ENCODE data around the gene CLEC2D.
"Not testable (repeated sequence)": the region's sequence is repeated elsewhere in the genome, so short reads cannot be mapped to it uniquely, and the experiment has no call there.

Gene CLEC2D, protein sequence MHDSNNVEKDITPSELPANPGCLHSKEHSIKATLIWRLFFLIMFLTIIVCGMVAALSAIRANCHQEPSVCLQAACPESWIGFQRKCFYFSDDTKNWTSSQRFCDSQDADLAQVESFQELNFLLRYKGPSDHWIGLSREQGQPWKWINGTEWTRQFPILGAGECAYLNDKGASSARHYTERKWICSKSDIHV

DNA sequence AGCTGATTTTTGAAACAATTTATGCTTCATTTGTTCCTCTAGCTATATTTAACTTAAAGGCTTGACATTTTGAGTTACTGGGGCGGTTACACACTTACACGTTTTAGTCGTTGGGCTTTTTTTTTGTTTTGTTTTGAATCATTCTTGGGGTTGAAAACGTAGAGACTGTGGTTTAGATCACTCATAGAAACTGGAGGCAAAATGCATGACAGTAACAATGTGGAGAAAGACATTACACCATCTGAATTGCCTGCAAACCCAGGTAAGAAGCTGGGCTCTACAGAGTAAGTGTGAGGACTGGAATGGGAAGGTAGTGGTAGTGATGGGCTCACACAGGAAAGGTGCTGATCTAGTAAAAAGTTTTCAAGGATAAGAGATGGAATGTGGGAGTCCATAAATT lies at the start of gene CLEC2D:
CLEC2D (plus strand) TSS at position 180 of the 400 bp plus-strand sequence; CDS start at position 202, 22 bp downstream.
- no peak for DNase-seq

DNA sequence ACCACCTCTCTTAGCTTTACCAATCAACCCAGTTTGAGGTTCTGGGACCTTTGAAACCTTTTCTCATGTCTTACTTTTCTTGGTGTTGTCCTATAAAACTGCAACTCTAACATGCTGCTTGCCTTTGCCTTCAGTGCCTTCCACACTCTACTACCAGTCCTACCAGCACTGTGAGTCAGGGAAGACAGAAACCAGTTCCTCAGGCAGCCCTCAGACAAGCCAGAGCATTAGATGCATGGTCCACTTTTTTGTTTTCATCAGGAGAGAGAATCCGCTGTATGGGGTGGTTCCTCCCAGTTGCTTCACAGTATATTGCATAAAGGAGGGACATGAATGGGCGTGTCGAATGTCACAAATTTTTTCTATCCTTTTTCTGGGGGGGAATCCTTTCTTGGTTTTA lies 44.5 kb upstream of the CLEC2D start:
- DNase-seq: no peak

DNA sequence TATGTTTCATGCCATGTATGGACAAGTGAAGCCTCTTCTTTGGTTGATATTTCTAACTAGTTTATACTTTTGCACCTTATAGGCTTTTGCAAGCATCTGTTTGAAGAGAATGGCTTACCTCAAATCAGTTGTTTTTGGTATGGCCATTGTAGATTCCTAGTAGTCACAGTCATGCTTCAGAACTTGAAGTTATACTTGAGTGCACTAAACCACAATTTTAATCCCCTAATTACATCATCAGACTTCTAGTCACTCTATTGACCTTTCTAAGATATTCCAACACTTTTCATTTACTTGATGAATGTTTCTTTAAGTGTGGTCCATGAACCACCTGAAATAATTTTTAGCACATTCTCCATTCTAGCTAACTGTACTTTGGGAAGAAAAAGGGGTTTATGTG lies 43.2 kb upstream of the CLEC2D start:
- no peak for DNase-seq

DNA sequence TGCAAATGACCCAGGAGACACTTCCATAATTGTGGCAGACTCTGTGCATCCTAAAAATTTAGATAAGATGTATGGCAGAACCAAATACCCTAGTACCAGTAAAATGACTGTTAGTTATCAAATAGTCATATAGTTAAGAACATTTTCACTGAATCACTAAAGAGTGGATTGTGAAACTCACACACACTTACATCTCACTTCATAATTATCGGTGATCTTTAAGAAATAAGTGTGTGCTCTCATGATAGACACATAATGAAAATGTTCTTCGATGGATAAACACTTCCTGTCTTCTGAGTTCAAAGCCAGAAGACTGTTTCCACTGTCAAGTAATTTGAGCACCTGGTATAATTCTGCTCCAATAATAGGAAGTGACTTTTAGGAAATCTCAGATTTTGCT lies 42.7 kb upstream of the CLEC2D start:
- DNase-seq: no peak

DNA sequence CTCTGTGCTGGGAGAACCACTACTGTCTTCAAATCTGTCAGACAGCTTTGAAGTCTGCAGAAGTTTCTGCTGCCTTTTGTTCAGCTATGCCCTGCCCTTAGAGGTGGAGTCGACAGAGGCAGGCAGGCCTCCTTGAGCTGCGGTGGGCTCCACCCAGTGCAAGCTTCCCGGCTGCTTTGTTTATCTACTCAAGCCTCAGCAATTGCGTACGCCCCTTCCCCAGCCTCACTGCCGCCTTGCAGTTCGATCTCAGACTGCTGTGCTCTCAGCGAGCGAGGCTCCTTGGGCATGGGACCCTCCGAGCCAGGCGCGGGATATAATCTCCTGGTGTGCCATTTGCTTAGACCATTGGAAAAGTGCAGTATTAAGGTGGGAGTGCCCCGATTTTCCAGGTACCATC lies 36.7 kb upstream of the CLEC2D start:
- no peak for DNase-seq

DNA sequence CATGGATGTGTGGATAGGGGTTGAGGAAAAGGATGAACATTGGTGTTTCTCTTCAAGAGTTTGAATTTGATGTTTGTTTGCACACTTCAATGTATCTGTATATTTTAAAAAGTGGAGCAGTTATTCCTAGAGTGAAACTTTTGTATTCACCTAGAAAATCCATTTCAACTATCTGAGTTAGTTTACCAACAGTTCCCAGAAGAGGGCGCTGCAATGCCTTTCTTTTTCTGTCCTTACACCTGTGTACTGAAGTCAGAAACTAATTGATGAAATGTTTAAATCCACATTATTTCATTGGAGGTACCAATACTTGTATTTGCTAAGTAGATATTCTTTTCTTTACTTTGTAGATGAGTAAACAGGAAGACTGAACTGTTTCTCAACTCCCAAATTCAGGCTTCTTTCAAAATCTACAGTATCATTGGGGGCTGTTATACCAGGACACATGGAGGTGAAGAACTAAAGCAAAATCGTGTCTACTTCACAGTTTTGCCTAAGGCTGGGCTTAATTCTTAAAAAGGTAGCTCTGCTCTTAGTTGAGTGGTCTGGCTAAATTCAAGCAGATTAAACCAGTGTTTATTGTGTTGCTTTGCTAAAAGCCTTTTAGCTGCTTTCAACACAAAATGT lies 35.2 kb upstream of the CLEC2D start:
- no peak for DNase-seq

DNA sequence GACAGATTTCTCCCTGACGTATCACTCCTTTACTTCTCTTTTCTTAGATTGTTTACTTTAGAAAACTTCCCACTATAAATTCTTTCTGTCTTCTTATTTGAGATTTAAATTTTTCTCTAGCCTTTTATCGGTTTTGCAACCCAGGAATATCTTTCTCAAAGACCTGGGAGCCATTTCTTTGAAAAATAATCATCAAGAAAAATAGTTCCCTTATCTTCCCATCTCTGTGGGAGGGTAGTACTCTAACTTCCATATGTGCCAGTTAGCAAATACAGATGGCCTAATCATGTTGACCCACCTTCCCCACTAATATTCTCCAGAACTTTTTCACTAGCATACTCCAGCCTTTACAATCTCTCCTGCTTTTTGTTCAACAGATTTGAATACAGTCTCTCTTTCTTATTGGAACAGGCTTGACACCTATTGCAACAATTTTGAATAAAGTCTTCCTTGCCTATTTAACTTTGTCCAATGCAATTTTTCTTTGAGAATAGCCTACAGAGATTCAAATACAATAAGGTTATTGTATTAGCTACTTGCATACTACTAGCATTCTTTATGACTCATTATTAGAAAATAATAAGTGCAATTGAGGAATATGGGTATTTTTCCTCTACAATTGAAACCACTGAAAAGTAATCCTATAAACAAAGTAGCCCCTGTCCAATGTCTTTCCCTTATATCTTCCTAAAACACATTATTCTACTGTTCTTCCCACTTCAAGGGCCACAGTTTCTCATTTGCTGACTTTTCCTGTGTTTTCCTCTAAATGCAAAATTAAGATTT lies 34.4 kb upstream of the CLEC2D start:
- DNase-seq: no peak

DNA sequence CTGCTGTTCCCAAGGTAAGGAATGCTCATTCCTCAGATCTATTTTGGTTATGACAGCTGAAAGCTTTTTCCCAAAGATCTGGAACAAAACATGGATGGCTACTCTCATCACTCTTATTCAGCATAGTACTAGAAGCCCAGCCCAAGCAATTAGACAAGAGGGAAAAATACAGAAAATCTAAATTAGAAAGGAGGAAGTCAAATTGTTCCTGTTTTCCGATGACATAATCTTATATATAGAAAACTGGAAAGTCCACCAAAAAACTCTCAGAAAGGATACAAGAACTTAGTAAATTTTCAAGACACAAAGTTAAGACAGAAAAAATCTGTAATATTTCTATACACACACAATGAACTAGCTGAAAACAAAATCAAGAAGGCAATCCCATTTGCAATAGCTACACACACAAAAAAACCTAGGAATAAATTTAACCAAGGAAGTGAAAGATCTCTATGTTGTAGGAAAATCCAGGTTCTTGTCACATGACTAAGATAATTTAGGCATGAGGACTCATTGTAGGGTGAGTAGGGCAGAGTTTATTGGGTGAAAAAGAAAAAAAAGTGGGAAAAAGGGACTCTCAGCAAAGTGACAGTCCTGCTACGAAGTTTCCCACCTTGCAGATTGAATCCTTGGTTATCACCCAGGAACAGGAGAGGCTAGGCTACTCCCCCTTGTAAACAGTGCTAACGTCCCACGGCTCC lies 33.2 kb upstream of the CLEC2D start:
- no peak for DNase-seq

DNA sequence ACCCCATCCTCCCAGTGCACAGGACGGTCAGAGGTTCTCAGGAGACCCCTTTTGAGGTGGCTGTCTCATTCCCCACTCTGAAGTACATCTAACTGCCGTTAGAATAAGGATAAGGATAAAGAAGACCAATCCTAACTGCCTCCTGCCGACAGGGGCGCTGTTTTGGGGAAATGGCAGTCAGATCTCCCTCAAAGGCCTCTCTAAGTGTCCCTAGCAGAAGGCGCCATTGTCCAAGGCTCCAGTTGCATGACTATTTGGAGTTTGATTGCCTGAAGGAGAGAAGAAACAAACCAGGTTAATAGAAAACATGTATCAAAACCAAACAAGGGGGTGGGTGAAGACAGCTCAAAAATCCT lies 32.7 kb upstream of the CLEC2D start:
- no peak for DNase-seq

DNA sequence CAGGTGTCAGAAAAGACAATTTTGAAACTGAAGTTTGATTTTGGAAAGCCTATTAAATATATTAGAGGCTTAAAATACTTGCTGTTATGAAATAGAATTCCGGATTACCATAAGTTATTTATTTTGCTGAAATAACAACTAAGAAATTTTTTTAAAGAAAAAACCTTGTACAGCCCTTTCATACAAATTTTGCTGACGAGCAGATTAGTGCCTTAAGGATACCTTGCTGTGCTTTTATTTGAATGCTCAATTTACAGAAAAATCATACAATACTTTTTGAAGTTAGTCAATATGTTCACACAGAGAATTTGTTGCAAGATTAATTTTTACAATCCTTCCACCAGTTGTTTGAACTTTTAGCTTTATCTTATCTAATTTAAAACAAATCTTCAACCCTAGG lies 29.5 kb upstream of the CLEC2D start:
- no peak for DNase-seq

DNA sequence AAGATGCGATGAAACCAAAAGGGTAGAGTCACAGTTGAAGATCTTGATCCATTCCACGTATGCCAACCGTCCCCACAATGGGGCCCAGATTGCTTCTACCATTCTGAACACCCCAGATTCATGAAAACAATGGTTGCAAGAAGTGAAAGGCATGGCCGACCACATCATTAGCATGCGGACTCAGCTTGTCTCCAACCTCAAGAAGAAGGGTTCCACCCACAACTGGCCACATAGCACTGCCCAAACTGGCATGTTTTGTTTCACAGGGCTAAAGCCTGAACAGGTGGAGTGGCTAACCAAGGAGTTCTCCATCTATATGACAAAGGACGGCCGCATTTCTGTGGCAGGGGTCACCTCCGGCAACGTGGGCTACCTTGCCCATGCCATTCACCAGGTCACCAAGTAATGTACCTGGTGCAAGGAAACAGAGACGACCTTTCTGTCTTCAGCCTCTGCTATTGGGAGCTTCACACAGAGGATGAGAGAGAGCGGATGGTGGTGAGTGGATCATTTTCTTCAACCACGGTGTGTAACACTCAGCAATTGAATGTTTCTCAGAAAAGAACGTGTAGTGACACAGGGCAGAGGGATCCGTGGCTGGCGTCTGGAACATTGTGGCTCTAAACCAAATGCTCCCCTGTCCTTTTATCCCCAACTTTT lies 26.8 kb upstream of the CLEC2D start:
- no peak for DNase-seq

DNA sequence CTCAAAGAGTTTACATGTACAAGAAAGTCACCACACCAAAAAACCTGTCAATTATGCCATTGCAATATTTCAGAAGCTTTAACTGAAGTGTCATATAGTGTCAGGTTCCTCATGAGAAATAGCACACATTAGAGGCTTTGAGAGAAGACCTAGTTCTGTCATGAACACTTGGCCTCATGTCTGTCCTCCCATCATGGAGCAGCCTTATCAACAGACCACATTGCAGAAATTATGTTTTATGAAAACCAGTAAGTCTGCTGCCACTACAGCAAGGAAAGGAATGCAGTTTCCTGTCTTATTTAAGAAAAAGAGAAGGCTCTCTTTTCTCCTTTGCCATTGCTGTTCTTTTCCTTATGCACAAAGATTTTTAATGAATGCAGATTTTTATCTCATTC lies 26.2 kb upstream of the CLEC2D start:
- DNase-seq: no peak

DNA sequence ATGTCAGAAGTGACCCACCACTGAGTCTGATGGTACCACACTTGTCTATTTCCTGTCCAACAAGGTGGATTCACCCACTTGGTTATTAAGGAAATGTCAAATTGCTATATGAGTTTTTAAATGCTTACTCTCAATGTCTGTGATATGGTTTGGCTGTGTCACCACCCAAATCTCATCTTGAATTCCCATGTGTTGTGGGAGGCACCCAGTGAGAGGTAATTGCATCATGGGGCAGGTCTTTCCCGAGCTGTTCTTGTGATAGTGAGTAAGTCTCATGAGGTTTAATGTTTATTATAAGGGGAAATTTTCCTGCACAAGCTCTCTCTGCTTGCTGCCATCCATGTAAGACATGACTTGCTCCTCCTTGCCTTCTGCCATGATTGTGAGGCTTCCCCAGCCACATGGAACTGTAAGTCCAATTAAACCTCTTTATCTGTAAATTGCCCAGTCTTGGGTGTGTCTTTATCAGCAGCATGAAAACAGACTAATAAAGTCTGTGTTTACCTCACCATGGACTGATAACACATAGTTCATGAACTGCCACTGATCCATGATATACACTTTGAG lies 24.4 kb upstream of the CLEC2D start:
- not testable (repeated sequence) for DNase-seq

DNA sequence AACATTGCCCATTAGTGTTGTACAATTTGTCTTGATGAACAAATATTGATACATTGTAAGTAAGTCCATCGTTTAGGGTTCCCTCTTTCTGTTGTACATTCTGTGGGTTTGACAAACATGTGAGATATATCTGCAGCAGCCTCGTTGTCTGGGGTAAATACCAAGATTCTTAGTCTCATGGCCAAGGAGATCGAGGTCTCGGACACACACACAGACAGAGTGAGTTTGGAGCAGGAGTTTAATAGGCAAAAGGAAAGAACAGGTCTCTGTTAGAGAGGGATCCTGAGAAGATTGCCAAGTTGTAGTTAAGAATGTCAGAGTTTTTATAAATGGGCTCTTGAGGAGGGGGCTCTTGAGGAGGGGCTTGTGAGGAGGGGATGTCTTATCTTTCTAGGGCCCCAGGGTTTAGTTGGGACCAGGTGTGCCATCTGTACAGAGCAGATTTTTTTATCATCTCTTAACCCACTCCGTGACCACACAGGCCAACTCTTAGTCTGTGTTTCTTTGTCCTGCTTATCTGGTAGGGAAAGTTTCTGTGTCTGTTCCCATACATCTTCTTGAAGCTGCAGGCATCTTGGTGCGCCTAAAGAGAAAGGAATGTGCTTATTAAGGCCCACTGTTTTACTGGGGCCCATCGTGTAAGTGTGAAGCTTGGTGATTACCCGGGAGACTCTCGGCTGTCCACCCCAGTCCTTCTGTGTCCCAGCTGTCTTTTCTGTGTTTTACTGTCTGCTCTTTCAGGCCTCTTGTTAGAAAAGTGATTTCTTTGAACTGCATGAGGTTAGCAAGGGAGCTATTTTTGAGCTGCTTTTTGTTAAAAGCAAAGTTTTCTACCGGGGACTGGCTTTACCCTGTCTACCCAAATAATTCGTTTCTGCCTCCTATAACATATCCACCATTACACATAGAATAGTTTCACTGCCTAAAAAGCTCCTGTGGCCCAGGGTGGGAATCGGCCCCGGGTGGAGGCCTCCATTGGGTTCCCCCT lies 22.4 kb upstream of the CLEC2D start:
- no peak for DNase-seq

DNA sequence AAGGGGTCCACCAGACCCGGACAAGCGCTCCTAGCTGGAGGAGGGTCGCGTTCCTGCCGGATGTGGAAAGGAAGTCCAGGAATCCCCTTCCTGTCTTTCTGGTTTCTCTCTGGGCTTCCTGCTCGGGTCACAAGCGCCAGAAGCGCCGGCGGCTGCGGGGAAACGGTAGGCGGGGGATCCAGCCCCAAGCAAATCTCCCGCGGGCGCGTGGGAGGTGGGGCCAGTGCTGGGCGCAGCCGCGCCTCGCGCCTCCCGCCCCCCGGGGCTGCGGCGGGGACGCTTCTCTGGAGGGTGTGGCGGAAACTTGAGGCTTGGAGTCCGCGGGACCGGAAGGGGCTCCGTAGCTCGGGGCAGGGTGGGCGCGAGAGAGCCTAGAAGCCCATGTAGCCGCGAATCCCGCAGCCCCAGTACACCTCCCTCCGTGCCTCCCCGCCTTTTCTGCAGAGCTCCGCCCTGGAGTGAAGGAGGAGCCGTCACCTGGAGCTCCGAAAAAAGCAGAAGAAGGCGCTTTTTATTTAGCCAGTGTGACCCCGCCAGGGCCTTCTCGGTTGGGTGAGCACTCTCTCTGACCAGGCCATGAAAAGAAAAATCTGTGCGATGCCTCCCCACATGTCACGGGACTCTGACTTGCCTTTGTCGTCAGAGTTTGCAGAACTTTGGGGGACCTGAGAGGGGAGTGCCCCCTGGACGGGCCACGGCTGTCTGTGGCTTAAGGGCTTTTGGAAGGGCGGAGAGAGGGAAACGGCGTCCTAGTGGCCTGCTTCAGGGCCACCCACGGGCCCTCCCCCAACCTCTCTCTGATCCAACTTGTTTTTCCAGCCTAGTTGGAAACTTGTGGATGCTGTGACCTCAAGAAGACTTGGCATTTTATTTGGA lies 21.4 kb upstream of the CLEC2D start:
- DNase-seq: no peak

DNA sequence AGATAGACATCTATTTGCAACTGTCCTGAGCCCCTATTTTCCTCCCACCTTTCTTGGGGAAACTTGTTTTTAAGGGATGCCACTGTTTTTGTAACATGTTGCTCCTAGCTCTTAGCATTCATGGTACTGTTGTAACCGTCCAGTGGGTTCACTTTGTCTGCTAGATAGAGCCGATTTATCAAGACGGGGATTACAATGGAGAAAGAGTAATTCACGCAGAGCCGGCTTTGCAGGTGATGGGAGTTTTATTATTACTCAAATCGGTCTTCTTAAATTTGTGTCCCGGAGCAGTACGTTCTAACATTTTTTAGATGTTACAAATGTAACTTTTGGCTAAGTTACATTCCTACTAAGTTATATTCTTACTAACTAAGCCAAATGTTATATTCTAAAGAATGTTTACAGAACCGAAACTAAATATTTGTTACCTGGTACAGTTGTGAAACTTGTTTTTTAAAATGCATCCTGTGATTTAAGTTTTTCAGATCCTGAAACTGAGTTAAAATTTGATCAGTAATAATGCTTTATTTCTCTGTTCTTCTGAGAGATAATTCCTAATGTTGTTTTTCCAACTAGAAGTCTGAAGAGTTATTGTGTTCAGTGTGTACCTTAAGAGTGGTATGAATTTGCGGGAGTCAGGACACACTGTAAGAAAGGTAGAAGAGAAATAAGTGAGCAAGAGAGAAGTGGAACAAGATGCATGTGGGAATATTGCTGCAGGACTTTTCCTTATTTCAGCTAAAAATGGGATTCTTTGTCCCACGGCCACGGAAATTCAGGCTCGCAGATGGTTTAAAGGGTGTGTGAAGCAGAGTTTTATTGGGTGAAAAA lies 20.6 kb upstream of the CLEC2D start:
- no peak for DNase-seq

DNA sequence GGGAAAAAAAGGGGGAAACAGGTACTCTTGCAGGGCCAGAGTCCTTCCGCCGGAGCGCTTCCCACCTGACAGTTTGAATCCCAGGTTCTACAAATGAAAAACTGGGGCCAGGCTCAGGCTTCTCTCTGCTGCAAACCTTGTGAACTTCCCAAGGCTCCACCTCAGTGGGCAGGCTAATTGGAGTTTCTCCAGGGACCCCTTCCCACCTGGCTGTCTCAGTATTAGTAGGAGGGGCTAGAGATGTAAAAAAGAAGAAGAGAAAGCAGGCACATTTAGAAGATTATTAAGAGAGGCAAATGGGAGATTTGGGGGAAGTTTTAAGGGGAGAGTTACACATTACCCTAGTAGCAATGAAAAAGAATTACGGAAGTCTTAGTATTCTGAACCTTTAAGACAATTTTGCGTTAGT lies 20.0 kb upstream of the CLEC2D start:
- no peak for DNase-seq

DNA sequence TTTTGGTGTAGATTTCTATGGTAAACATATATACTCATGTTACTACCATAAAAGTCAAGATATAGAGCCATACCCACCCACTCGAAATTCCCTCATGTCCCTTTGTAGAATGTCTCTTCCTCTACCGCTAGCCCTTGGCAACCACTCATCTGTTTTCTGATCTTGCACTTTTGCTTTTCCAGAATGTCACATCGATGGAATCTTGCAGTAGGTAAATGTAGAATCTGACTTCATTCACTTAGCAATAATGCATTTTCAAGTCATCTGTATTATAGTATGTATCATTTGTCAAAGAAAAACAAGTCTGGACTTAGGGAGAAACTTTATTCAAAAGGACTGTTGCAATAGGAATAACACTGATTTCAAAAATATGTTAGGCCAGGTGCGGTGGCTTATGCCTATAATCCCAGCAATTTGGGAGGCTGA lies 19.3 kb upstream of the CLEC2D start:
- DNase-seq: no peak

DNA sequence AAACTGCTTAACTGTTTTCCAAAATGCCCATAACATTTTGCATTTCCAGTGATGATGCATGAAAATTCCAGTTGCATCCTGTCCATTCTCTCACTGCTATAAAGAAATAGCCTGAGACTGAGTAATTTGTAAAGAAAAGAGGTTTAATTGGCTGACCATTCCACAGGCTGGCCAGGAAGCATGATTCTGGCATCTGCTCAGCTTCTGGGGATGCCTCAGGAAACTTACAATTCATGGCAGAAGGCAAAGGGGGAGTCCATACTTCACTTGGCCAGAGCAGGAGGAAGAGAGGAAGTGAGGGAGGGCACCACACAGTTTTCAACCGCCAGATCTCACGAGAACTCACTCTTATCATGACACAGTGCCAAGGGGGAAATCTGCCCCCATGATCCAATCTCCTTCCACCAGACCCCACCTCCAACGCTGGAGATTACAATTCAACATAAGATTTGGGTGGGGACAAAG lies 18.2 kb upstream of the CLEC2D start:
- DNase-seq: no peak

All from NCI-H2081 treated with DMSO at 0.1 percent for 48 hours (cell line).